BJ (cell line): ENCODE measurements around the gene HS6ST3. TPM values are rescaled to one million over a fixed set of nuclear protein-coding genes. Genes with fewer than 3 reads are reported as not detected.

Experiments used
- CTCF ChIA-PET: fragments of 350-600 bp; formaldehyde crosslinking; extraction: SDS; loops from one replicate; lab custom pipeline; 2021; ENCODE audit warnings: antibody characterized with exemption, inconsistent platforms; lab: Yijun Ruan, JAX
- POLR2A ChIA-PET: fragments of 300-600 bp; sonication (Branson Sonifier 250); formaldehyde crosslinking; extraction: SDS; loops from one replicate; lab custom pipeline; 2021; ENCODE audit warnings: antibody characterized with exemption; lab: Charles Lee
- DNase-seq: peaks from one replicate; pipeline ENCODE4 v3.0.0-alpha.2; 2011; ENCODE audit warnings: low read depth
- H3K27me3 ChIP-seq: 2 replicates; pipeline ENCODE4 v1.6.0; 2011; ENCODE audit warnings: low read length; ENCODE audit not compliant: control insufficient read depth, insufficient read depth
- H3K36me3 ChIP-seq: 2 replicates; pipeline ENCODE4 v1.5.1; 2011; ENCODE audit warnings: low read length; ENCODE audit not compliant: control insufficient read depth, insufficient read depth
- H3K4me3 ChIP-seq: 2 replicates; pipeline ENCODE4 v1.5.1; 2011; ENCODE audit warnings: low read depth, mild to moderate bottlenecking, control low read depth, low read length
- polyA plus RNA-seq: library from polyadenylated mRNA; depleted of rRNA; stranded (reverse); fragments of >200 nt; gene quantifications from 2 replicates; pipeline ENCODE4 v1.2.3, GENCODE V29; 2011; rRNA removed
- TF ChIP-seq, protein P1 (sequence below): IDR thresholded peaks from 2 replicates; pipeline ENCODE4 v1.5.1; 2011; ENCODE audit warnings: low read depth, mild to moderate bottlenecking, control low read depth, inconsistent platforms, low read length, moderate library complexity; ENCODE audit not compliant: insufficient read depth

The HS6ST3 gene
- polyA plus RNA-seq, 1 experiment = not detected

DNA sequence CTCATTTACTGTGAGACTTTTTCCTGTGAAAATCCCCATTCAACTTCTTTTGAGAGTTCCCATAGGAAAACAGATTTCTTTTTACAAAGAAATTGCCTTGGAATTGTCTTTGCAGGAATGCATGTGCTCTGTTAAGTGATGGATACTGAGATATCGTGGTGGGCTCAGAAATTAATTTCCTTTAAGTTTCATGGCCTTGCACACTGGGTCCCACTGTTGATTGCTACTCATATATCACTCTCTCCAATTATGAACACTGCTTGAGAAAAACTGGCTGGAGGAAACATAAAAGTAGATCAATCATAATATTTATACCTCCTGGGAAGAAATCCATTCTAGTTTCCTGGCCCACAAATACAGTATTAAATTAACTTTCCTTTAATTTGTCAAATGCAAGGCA is 773.1 kb downstream of the HS6ST3 start:
- ChIA-PET POLR2A (no interaction called here), CTCF (no interaction called here)
- no peaks in the 10 kb centered on the region for H3K27me3 ChIP-seq
- no peaks in the 10 kb centered on the region for H3K36me3 ChIP-seq
- no peak overlapping the region for H3K4me3 ChIP-seq
- DNase-seq = no peak
- TF ChIP-seq, protein P1, sequence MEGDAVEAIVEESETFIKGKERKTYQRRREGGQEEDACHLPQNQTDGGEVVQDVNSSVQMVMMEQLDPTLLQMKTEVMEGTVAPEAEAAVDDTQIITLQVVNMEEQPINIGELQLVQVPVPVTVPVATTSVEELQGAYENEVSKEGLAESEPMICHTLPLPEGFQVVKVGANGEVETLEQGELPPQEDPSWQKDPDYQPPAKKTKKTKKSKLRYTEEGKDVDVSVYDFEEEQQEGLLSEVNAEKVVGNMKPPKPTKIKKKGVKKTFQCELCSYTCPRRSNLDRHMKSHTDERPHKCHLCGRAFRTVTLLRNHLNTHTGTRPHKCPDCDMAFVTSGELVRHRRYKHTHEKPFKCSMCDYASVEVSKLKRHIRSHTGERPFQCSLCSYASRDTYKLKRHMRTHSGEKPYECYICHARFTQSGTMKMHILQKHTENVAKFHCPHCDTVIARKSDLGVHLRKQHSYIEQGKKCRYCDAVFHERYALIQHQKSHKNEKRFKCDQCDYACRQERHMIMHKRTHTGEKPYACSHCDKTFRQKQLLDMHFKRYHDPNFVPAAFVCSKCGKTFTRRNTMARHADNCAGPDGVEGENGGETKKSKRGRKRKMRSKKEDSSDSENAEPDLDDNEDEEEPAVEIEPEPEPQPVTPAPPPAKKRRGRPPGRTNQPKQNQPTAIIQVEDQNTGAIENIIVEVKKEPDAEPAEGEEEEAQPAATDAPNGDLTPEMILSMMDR = no peak

DNA sequence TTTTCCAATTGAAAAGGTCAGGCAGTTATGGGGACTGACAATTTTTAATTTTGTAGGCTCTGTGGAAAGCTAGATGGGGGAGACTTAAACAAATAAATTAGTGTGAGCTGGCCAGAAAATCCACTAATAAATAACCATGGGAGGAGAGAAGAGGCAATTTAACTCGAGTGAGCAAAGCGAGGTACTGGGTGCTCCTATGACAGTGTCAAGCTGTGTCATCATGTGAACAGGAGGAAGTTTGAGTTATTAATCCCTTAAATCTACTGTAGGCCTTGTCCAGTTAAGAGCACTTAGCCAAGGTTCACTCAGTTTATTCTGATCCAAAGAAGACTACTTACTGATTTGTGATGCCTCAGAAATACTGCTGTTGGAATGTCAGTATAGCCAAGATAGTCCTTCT is 781.6 kb downstream of the HS6ST3 start:
- CTCF ChIA-PET = no interaction called here
- no peaks in the 10 kb centered on the region for H3K27me3 ChIP-seq
- no peak overlapping the region for H3K4me3 ChIP-seq
- TF ChIP-seq, protein P1 = no peak
- H3K36me3 ChIP-seq = no peaks in the 10 kb centered on the region
- no peak for DNase-seq
- POLR2A ChIA-PET = no interaction called here

DNA sequence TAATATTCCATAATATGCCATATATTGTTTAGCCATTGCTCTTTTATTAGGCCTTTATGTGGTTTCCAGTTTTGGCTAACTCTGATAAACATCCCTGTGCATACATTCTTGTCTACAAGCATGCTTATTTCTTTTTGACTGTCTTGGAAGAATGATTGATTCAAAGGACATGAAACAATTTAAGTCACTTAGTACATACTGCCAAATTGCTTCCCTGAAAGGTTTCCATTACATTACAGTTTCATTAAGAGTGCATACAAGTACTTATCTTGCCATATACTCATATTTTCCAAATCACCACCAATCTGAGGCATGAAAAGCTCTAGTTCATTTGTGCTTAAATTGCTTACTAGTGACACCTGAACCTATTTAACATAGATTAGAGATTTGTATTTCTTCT is 790.5 kb downstream of the HS6ST3 start:
- H3K36me3 ChIP-seq = no peaks in the 10 kb centered on the region
- DNase-seq = no peak
- no peaks in the 10 kb centered on the region for H3K27me3 ChIP-seq
- no peak overlapping the region for H3K4me3 ChIP-seq
- TF ChIP-seq, protein P1 = no peak
- CTCF ChIA-PET = no interaction called here
- POLR2A ChIA-PET = no interaction called here

Other genes with a start within 250 kb of the HS6ST3 start
- 20.2 and 37.7 TPM in 2 replicates for gene UGGT2, start 36.7 kb upstream of the HS6ST3 start, polyA plus RNA-seq